Ecto neural progenitor cell (in vitro differentiated cells): Measurements from ENCODE around the gene CST6.
A peak's percentile ranks its signal among the peaks of the same experiment; 100 is the strongest.

Source experiments
- DNase-seq: peaks from one replicate; pipeline ENCODE4 v3.0.0-alpha.2; 2018; ENCODE audit warnings: low spot score

Gene CST6

DNA sequence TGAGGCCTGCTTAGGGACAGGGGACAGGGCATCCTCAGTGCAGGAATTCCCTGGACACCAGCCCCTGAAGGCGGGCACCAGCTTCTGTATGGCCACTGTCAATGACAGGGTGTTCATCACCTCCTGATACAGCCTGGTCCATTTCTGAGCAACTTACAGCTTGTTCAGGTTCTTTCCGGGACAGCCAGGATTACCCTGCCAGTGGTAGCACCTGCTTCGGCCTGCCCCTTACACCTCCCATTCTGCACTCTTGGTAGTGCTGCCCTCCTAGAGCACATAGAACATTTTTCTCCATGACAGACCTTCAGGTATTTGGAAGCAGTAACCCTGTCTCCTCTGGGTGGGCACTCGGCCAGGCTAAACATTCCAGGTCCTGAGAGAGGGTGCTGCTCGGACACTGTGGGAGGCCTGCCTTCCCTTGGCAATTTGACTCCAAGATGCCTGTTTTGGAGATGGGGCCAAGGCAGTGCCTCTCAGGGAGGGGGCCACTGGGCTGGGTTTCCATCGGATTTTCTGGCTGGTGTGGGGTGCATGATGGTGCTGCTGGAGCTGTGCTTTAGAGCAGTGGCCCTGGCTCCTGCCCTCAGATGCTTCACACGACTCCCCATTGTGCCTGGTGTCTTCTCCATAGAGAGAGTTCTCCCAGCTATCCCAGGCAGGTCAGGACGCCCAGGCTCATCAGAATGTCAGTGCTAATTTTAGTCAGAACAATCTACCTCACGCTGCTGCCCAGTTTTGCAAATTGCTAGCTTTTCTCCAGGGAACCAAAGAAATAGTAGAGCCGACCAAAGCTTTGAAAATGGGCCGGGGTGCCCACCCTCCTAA, 35.9 kb downstream of the CST6 start:
- no peak for DNase-seq

- DNase-seq, result peak; percentile 82
These were observed 36.9 kb downstream of the CST6 start, which contains the start of gene GAL3ST3 for GRCh38 chr11:66048547-66049323. Gene GAL3ST3, minus strand, starts transcription at chr11:66049161. Its CDS starts 3,746 bp downstream, at chr11:66045415.

- DNase-seq, result no peak
These were observed 38.9 kb downstream of the CST6 start for GRCh38 chr11:66050581-66051231.

DNA sequence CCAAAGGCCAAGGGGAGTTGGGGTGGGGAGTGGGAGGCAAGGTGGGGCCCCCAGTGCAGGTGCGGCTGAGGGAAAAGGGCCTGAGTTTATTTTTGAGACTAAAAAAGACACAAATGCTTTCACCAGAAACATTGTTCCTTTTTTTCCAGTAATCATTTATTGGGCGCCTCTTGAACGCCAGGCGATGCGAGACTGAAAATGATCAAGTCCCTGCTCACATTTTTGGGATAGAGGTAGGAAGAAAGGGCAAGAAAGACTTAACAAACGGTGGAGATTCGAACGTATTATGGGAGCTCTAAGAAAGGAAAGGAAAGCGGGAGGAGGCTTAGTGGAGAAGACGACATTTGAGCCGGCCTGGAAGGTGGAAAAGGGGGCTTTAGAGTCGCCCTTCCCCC, 39.6 kb downstream of the CST6 start:
- no peak for DNase-seq

DNA sequence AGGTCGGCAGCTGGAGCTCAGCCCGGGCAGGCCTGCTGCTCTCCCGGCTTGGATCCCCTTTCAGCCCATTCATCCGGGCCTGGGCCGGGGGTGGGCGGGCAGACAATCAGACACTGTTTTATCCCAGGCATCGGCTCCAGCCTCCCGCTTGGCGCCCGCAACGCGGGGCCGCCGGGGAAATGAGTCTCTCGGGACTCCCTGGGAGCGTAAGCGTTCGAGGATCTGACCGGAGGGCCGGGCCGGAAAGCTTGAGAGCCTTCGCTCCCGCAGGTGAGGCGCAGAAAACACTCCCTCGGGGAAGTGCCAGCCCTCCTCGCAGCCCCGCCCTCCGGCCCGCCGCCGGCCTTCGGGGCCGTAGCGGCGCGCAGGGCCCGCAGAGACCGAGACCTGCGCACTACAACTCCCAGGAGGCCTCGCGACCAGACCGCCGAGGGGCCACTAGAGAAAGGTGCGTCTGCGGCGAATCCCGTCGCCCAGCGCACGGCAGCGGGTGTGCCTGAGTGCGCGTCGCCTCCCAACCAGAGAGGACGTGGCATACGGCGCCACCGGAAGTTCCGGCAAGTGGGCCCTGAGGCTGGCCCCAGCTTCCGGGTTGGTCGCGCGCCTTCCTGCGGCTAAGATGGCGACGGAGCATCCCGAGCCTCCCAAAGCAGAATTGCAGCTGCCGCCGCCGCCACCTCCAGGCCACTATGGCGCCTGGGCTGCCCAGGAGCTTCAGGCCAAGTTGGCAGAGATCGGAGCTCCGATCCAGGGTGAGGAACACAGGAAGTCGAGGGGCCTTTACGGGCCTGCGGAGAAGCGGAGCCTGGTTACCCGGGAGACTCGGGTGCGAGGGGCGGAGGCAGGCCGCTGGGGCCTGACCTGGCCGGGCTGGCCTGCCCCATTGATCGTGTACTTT, 40.2 kb downstream of the CST6 start, which contains the start of gene SF3B2:
TSS of gene SF3B2 (plus strand) at position 599 of the 898 bp plus-strand sequence. CDS start at position 620, 21 bp downstream.
- DNase-seq, result peak; percentile 98

DNA sequence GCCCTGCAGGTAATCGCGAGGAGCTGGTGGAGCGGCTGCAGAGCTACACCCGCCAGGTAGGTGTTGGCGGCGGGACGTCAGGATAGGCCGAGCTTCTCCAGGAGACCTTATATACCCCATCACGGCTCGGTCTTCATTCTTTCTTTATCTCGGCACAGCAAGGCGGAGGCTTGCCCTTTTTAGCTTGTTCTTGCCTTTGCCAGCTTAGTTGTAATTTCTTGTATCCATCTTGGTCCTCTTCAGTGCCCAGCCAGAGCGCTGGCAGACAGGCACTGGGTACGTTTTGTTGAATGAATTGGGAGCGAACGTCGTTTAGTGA, 40.8 kb downstream of the CST6 start:
- no peak for DNase-seq

DNA sequence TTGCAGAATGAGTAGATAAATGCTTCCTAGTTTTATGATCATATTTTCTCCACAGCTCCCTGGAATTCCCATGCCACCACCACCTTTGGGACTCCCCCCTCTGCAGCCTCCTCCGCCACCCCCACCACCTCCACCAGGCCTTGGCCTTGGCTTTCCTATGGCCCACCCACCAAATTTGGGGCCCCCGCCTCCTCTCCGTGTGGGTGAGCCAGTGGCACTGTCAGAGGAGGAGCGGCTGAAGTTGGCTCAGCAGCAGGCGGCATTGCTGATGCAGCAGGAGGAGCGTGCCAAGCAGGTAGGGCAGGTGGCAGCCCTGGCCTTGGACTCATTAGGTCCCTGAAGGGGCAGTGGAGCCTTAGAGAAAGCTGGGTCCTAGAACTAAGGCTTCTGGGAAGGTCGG, 43.2 kb downstream of the CST6 start:
- no peak for DNase-seq

GRCh38 chr11:66056501-66056900, 44.7 kb downstream of the CST6 start:
- DNase-seq, result no peak

- no peak for DNase-seq
These were observed 48.3 kb downstream of the CST6 start for GRCh38 chr11:66059966-66060680.

DNA sequence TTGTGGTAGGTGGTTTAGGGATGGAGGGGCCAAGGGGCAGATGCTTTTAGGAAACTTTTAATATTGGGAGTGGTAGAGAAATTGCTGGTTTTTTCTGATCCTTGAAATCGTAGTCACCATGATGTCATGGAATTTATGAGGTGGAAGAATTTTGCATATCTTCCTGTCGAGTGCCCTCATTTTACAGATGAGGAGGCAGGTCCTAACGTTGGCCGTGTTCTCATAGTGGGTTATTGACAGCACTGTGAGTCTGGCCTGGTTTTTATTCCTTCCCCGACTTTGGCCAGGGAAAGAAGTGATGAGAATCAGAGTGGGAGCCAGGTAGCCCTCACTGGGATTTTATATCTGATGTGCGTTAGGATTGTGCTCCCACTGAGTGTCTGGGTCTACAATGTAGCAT, 49.5 kb downstream of the CST6 start:
- DNase-seq, result no peak

GRCh38 chr11:66062408-66062807, 50.6 kb downstream of the CST6 start:
- no peak for DNase-seq
